Stimulated activated CD4-positive, alpha-beta T cell treated with anti-CD3 and anti-CD28 coated beads, Interleukin-1b, Interleukin-23, amount 100 ng/mL, for 1 hour (primary cell): ENCODE measurements around the gene SLC25A45.

Experiments
- DNase-seq, 2 donors: peaks; one replicate each; pipeline ENCODE4 v3.0.0-alpha.2; 2020; ENCODE audit warnings: low read depth in 2 of 2

SLC25A45 gene

DNA sequence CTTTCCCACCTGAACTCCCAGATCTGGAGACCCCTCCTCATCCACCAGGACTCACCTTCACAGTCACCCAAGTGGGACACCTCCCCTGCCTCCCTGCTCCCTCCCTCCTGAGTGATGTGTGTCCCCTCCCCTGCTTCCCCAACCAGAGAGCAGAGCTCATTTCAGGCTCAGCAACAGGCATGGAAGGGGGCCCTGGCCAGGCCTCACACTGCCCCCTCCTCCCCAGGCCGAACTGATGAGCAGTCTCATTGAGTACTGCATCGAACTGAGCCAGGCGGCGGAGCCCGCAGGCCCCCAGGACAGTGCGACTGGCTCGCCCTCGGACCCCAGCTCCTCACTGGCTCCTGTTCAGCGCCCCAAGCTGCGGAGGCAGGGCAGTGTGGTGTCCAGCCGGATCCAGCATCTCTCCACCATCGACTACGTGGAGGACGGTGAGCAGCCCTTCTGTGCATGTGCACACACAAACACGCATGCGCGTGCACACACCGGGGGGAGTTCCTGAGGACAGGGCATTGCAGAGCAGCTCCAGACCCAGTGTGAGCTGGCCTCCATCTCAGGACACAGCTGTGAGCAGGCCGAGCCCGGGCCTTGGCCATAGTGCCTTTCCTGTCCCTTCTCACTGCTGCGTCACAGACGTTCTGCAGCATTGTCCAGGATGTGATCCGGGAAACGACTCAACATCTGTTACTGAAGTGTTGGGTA, 22.3 kb upstream of the SLC25A45 start:
- DNase-seq = no peak

GRCh38 chr11:65404210-65404609, 21.8 kb upstream of the SLC25A45 start:
- DNase-seq = no peak

GRCh38 chr11:65403607-65404121, 21.2 kb upstream of the SLC25A45 start:
- DNase-seq = no peak

DNA sequence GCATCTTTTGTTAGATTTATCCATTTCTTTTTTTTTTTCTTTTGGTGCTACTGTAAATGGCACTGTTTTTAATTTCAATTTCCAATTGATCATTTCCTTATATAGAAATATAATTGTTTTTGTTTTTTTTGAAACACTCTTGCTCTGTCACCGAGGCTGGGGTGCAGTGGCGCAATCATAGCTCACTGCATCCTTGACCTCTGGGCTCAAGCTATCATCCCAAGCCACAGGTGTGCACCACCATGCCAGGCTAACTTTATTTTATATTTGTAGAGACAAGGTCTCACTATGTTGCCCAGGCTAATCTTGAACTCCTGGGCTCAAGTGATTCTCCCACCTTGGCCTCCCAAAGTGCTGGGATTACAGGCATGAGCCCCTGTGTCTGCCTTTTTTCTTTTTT, 20.3 kb upstream of the SLC25A45 start:
- DNase-seq = no peak

DNA sequence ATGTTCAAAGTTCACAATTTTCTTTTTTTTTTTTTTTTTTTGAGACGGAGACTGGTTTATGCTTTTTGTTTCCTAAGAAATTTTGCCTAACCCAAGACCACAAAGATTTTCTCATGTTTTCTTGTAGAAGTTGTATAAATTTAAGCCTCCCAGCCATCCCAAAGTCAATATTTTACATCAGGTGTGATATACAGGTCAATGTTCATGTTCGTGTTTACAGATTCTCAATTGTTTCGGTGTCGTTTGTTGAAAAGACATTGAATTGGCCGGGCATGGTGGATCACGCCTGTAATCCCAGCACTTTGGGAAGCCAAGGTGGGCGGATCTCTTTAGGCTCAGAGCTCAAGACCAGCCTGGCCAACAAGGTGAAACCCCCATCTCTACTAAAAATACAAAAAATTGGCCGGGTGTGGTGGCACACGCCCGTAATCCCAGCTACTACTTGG, 19.4 kb upstream of the SLC25A45 start:
- DNase-seq = no peak

DNA sequence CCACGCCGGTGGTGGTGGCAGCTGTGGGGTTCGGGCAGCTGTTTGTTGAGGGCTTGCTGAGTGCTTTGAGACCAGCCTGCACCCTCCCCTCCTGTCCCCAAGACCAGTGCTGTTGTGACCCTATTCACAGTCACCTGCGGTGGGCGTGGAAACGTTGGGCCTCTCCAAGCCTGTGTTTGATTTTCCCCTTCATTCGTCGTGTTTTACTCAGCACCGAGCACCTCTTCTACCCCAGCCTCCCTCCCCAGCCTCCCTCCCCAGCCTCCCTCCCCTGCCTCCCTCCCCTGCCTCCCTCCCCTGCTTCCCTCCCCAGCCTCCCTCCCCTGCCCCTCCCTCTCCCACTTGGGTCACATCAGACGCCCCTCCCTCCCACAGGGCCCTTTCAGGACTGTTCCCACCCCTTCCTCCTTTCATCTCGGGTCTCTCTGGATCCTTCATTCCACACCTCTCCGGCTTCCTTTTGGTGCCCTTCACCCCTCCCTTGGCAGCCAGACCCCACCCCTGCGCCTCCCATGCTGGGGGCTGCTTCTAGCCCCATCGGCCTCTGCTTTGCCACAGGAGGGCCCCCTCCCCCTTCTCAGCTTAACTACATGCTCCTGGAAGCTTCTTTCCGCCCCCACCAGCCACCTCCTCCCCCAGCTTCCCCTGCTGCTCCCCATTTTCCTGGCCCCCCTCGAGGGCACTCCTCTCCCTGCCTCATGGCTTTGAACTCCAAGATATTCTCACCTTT, 18.8 kb upstream of the SLC25A45 start:
- DNase-seq = no peak

GRCh38 chr11:65400307-65401072, 18.0 kb upstream of the SLC25A45 start:
- DNase-seq = no peak

DNA sequence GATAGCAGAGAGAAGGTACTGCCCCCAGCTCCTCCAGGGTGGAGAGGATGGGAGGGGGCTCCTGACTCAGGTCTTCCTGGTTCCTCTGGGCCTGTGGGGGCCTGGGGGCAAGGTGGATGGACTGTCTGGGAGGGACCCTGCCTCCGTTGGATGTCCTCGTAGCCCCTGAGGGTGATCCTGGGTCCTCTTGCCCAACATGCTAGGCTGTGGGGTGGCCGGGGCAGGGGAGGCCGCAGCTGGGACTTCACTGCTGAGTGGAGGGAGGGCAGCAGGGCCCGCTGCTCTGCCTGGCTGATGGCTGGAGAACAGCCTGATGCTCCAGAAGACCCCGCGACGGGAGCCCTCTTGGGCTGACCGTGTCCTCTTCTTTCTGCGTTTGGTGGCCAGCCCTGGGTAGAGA, 17.4 kb upstream of the SLC25A45 start:
- no peak for DNase-seq

GRCh38 chr11:65399249-65399648, 16.8 kb upstream of the SLC25A45 start:
- DNase-seq = no peak

DNA sequence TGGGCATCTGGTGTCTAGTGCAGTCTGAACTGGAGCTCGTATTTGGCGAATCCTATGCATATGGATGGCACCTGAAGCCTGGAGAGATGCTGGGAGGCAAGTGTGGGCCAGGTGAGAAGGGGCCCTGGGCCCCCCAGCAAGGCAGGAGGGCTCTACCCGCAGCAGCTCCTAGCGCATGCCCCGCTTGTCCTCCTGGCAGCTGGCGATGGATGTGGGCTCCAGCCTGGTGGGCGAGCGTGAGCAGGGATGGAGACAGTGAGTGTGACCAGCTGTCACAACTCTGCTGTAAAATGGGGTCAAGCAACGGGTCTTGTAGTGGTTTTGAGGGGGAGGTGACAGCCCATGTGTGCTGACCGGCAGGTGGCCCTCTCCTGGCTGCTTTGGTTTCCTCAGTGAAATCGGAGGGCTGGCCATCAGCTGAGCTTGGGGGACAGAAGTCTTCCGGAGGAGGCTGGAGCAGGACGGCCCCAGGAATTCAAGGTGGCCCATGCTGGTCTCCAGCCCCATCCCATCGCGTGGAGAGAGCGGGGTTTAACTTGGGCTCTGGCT, 16.0 kb upstream of the SLC25A45 start:
- DNase-seq = no peak

- no peak for DNase-seq
Observed at GRCh38 chr11:65396769-65397745, 14.6 kb upstream of the SLC25A45 start.

- DNase-seq = no peak
Observed at GRCh38 chr11:65395961-65396530, 13.6 kb upstream of the SLC25A45 start.

- no peak for DNase-seq
Observed at GRCh38 chr11:65394125-65394536, 11.7 kb upstream of the SLC25A45 start.

DNA sequence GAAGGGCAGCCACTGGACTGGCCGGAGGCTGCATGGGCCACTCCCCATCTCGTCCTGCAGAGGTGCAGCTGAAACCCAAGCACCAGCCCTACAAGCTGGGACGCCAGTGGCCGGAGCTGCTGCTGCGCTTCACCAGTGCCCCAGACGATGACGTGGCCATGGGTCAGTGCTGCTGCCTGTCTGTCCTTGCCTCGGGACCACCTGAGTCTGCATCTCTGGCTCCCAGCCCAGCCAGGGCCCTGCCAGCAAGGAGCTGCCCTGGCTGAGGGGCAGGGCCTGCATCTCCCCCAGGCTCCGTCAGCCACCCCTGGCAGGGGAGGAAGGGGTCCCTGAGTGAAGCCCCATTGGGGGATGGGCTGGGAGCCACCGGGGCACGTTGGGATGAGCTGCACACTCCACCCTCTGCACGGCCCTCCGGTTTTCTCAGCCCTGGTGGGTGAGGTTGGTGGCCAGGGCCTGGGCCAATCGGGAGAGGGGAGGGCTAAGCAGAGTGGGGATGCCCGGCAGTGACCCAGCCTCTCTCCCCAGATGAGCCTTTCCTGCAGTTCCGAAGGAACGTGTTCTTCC, 11.2 kb upstream of the SLC25A45 start:
- no peak for DNase-seq

DNA sequence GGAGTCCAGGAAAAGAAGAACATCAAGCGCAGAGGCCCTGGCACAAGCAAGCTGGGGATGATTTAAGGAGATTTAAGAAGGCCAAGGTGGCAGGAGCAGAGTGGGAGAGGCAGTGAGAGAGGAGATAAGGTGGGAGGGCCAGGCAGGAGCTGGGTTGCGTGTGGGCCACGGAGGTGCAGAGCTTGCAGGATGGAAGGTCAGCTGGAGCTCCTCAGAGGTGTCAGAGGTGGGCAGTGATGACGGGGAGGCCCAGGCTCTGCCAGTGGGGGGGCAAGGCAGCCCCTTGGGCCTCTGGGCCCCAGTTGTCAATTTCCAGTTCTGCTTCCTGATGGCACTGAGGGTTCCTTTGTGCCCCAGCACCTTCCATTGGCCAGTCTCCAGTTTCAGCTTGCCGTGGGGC, 10.5 kb upstream of the SLC25A45 start:
- no peak for DNase-seq

- DNase-seq = no peak
Observed at GRCh38 chr11:65392186-65392829, 9.9 kb upstream of the SLC25A45 start.

DNA sequence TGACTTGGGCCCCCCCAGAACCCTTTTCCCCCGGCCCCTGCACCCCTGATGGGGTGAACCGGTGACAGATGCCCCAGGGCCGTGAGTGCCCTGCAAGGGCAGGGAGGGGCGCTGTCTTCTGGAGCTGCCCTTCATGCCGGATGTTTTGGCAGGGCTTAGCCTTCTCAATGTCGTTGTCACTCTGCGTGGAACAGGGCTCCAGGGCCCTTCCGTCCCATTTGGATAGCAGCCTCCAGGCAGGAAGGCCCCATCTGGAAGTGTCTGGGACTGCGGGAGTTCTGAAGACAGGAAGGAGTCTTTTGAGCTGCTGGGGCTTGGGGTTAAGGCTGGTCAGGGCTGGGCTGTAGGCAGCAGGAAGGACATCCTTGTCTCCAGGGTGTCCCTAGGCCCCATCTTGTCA, 8.6 kb upstream of the SLC25A45 start:
- DNase-seq = no peak

GRCh38 chr11:65390099-65390941, 7.9 kb upstream of the SLC25A45 start:
- DNase-seq = no peak
